Measurements from ENCODE around the gene P2RX7.

DNA sequence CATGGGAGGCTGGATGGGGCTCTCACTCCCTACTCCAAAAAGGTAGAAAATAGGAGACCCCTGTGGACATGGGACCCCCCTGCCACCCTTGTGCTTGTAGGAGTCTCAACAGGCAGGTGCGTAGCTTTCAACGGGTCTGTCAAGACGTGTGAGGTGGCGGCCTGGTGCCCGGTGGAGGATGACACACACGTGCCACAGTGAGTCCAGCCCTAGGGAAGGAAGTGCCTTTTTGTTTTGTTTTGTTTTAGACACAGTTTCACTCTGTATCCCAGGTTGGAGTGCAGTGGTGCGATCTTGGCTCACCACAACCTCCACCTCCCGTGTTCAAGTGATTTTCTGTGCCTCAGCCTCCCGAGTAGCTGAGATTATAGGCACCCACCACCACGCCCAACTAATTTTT lies 90.2 kb downstream of the P2RX7 start:
- TF ChIP-seq, protein P1, sequence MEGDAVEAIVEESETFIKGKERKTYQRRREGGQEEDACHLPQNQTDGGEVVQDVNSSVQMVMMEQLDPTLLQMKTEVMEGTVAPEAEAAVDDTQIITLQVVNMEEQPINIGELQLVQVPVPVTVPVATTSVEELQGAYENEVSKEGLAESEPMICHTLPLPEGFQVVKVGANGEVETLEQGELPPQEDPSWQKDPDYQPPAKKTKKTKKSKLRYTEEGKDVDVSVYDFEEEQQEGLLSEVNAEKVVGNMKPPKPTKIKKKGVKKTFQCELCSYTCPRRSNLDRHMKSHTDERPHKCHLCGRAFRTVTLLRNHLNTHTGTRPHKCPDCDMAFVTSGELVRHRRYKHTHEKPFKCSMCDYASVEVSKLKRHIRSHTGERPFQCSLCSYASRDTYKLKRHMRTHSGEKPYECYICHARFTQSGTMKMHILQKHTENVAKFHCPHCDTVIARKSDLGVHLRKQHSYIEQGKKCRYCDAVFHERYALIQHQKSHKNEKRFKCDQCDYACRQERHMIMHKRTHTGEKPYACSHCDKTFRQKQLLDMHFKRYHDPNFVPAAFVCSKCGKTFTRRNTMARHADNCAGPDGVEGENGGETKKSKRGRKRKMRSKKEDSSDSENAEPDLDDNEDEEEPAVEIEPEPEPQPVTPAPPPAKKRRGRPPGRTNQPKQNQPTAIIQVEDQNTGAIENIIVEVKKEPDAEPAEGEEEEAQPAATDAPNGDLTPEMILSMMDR (IDR thresholded peaks at IDR 0.05; ENCODE audit: poor library complexity) = no peak
- TF ChIP-seq EZH2 (IDR thresholded peaks at IDR 0.05; ENCODE audit: borderline replicate concordance) = no peak
